ENCODE results near the gene SMNDC1.
A peak's percentile ranks its signal among the peaks of the same experiment; 100 is the strongest.

Gene SMNDC1

GRCh38 chr10:110327262-110327914 is 22.7 kb upstream of the SMNDC1 start:
- no peak for DNase-seq (ENCODE audit: low read depth in 2 of 2)

GRCh38 chr10:110326351-110327032 is 21.8 kb upstream of the SMNDC1 start:
- DNase-seq (ENCODE audit: low read depth in 2 of 2): no peak

DNA sequence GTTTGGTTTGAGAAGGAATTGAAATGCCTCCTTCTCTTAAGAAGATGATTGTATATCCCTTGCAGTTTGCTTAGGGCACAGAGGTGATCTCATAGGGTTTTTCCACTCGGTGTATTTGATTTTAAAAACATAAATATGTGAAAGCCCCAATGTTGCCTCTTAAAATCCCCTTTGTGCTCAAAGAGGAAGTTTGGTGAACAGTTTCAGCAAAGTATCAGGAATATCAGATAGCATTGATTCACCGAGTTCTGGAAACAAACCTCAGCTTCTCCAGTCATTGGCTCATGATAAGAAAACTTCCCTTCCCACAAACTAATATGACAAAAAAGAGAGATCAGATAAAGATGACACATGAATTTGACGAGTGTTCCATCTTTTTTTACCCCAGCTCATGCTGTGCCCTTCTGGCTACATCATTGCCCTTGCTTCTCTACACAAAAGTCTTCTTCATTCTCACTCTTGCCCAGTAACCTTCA is 20.1 kb upstream of the SMNDC1 start:
- DNase-seq (ENCODE audit: low read depth in 2 of 2): no peak

DNA sequence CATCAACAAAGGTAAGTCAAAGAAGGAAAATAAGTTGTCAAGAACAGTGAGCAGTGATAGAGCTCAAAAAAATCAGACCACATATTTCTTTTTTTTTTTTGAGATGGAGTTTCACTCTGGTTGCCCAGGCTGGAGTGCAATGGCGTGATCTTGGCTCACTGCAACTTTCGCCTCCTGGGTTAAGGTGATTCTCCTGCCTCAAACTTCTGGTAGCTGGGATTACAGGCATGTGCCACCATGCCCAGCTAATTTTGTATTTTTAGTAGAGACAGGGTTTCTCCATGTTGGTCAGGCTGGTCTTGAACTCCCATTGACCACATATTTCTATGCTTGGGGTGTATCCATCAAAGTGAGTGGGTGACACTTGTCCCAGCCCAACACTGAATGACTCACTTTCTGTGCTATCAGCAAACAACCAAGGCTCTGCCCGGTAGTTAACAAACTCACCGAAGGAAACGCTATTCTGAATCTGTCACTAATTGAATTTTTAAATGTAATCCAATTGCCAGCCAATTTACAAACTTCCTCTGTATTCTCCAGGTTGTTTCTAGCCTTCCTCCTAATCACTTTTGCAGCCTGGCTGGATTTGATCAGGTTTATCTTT is 19.6 kb upstream of the SMNDC1 start:
- no peak for DNase-seq (ENCODE audit: low read depth in 2 of 2)

DNA sequence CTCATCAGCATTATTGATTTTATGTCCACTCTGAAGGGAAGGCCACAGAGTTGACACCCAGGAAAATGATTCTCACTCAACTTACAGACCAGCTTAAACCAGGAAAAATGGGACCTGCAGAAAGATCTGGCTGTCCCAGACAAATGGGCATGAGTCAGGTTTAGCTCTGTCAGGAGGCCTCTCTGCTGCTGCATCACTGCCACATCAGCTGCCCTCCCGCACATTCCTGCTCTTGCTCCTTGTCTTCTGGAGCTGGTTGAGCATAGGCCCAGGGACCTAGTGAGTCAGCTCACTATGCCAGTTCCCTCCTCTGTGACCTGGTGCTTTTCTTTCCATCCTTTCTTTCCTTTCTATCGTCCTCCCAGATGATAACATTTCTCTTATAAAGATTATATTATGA is 18.8 kb upstream of the SMNDC1 start:
- no peak for DNase-seq (ENCODE audit: low read depth in 2 of 2)

GRCh38 chr10:110321869-110322620 is 17.3 kb upstream of the SMNDC1 start:
- DNase-seq (ENCODE audit: low read depth in 2 of 2): no peak

DNA sequence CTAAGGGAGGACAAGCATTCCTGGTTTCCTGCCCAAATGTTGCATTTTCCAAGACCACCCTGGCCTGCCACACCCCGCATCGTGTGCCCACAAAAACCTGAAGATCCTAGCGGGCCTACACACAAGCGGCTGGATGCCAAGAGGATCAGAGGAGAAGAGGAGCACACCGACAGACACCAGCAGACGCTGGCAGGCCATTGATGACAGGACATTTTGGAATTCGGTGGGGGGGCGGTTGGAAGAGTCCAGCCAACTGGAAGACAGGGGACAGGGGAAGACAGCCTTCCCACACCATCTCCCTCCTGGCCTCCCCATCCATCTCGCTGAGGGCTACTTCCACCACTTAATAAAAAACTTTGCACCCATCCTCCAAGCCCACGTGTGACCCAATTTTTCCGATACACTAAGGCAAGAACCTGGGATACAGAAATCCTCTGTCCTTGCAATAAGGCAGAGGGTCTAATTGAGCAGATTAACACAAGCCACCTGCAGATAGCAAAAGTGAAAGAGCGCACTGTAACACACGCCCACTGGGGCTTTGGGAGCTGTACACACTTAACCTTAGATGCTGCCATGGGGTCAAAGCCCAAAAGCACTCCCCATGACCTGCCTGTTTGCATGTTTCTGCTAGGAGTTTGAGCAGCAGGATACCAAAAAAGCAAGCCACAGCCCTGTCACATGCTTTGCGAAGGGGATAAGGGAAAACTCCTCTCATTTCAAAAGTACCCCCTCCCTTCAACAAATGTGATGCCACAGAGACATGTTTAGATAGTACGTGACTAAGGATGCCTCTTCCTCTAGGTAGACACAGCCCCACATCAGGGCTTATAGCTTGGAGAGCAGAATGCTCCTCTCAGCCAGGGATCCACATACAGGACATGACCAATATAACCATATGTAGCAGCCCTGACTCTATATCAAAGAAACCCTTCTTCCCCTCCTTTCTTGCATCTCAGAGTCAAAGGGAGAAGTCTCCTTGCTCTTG is 13.4 kb upstream of the SMNDC1 start:
- DNase-seq (ENCODE audit: low read depth in 2 of 2): no peak

- no peak for DNase-seq (ENCODE audit: low read depth in 2 of 2)
These were observed 9.0 kb upstream of the SMNDC1 start for GRCh38 chr10:110313674-110314073.

DNA sequence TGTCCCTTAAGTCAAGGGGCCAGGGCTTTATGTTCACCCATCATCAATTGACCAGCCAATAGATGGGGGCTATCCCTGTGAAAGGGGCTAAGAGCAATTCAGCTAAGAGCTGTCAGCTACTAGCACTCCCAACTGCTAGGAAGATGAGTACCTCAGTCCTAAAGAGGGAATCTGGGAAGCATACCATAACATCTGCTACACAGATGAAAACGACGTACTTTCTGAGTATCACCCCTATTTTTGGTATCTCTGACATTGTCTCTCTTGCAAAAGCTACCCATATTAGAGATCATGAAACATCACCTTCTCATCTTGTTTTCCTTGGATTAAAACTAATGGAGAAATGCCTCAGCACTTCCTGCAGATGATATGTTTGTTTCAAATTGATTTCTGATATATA is 7.5 kb upstream of the SMNDC1 start:
- no peak for DNase-seq (ENCODE audit: low read depth in 2 of 2)

- DNase-seq (ENCODE audit: low read depth in 2 of 2): peak in 1 of 2 donors; percentile 5
These were observed 6.7 kb upstream of the SMNDC1 start for GRCh38 chr10:110311357-110311949.

DNA sequence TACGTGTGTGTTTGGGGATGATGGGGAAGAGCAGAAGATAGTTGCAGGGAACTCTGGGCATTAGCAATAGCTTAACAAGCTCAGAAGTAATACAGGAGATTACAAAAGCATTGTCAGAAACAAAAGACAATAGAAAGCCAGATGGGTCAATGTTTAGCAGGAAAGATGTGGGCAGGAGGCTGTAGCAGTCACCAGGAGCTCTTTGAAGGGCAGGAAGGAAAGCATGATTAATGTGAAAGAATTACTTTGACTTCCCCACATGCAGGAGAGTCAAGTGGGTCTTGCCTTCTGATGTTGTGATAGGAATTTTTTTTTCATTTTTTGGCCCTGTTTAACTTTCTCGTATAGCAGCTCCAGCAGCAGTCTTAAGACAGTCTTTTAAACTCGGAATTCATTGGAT is 6.0 kb upstream of the SMNDC1 start:
- DNase-seq (ENCODE audit: low read depth in 2 of 2): no peak

- DNase-seq (ENCODE audit: low read depth in 2 of 2): no peak
These were observed 3.1 kb upstream of the SMNDC1 start for GRCh38 chr10:110307805-110308204.

DNA sequence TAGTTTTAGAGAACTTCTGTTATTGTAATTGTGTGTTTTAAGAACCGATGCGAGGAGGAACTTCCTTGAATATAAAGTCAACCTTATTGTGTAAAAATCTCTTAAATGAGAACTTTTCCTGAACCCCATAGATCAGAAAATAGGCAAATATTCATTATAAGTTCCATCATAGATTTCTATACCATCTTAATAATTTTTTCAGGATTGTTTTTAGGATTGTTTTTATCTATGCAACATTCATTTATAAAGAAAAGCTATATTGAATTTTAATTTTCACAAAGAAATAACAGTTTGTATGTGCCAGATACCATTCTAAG is 1.7 kb upstream of the SMNDC1 start:
- DNase-seq (ENCODE audit: low read depth in 2 of 2): no peak

DNA sequence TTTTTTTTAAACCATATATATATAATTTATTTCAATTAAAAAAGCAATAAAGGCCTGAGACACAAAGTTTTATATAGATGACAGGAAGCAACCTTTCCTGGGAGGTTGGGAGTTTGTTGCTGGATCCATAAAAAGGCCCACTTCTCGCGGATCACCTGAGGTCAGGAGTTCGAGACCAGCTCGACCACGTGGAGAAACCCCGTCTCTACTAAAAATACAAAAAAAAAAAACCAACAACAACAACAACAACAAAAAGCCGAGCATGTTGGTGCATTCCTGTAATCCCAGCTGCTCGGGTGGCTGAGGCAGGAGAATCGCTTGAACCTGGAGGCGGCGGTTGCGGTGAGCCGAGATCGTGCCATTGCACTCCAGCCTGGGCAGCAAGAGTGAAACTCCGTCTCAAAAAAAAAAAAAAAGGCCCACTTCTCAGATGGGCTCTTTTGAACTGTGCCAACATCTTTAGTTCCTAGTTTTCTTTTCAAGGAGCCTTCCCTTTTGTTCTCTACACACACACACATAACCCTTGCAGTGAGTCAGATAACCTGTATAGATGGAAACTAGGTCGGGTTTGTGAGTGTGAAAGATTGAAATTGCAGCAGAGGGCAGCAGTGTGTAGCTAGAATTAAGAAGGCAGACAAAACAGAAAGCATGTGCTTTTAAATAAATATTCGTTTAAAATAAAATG is 1.2 kb upstream of the SMNDC1 start:
- DNase-seq (ENCODE audit: low read depth in 2 of 2): peak; percentile 19 to 44

DNA sequence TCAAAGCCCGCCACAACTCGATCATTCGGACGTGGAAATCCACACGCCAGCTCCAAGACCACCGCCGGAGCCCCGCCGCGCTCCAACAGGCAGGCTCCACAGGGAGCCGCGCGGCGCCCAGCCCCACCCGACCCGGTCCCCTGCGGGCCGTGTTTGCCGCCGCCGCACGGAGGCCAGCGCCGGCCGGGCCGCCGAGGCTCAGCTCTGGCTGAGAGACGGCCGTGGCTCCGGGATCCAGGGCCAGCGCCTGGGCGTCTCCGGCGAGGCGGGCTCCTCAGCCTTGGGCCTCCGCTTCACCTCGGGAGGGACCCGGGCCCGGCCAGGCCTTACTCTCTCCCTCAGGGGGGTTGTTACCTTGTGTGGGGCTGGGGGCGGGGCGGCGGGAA is 333 bp downstream of the SMNDC1 start:
- no peak for DNase-seq (ENCODE audit: low read depth in 2 of 2)

GRCh38 chr10:110303681-110304080 is 1.0 kb downstream of the SMNDC1 start:
- DNase-seq (ENCODE audit: low read depth in 2 of 2): no peak

DNA sequence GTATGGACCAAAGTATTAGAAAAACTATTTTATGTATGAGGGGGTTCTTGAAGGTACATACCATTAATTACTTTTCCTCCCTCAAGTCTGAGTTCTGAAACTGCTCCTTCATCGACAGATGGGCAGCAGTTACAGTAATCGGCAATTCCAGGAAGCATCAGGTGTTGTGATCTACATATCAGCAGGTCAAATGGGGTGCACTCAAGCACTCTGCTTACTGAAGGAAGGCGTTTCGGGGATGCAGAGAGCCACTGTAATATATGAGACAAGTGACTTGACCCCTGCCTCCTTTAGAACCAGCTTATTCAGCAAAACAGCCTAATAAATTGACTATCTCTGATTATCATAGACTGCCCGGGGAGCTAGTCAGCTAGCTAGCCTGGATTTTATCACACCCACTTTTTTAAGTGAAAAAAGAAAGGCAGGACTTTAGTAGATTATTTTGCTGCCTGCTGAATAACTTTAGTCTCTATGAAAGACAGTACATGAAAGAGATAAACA is 4.2 kb downstream of the SMNDC1 start:
- DNase-seq (ENCODE audit: low read depth in 2 of 2): no peak

DNA sequence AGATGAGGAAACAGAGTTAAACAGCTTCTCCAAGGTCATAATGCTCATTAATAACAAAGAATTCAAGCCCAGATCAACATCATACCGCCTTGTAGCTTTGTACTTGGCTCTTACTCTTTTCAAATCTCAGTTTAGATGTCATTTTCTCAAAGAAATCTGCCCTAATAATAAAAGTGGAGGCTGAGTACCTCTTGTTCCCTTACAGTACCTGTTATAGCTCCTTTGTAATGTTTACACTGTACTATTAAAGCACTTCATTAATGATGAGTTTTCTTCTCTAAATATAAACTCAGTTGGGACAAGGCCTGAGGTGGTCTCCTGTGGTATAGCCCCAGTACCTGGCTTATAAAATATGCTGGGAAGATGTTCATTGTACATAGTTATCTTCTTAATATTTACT is 7.8 kb downstream of the SMNDC1 start:
- DNase-seq (ENCODE audit: low read depth in 2 of 2): no peak

GRCh38 chr10:110286841-110287240 is 17.9 kb downstream of the SMNDC1 start:
- DNase-seq (ENCODE audit: low read depth in 2 of 2): no peak

GRCh38 chr10:110285501-110285900 is 19.2 kb downstream of the SMNDC1 start:
- DNase-seq (ENCODE audit: low read depth in 2 of 2): no peak

Measured in stimulated activated CD8-positive, alpha-beta memory T cell treated with anti-CD3 and anti-CD28 coated beads, Interleukin-7, amount 100 ng/mL, for 4 hours (primary cell).